ENCODE results near the gene ANKIB1.
"Not testable (repeated sequence)": the region's sequence is repeated elsewhere in the genome, so short reads cannot be mapped to it uniquely, and the experiment has no call there.

The ANKIB1 gene

GRCh38 chr7:92436612-92437445 lies 191.1 kb downstream of the ANKIB1 start:
- H3K27ac ChIP-seq: no peak overlapping the region
- no peak for DNase-seq (ENCODE audit: low read depth, low spot score)

GRCh38 chr7:92437956-92438491 lies 192.2 kb downstream of the ANKIB1 start:
- DNase-seq (ENCODE audit: low read depth, low spot score): no peak
- H3K27ac ChIP-seq: no peak overlapping the region

- DNase-seq (ENCODE audit: low read depth, low spot score); H3K27ac ChIP-seq: not testable (repeated sequence)
Observed at GRCh38 chr7:92442720-92443119, 196.9 kb downstream of the ANKIB1 start.

- no peak for DNase-seq (ENCODE audit: low read depth, low spot score)
- peak overlapping the region; percentile 87 for H3K27ac ChIP-seq
Observed at GRCh38 chr7:92446869-92447344, 201.1 kb downstream of the ANKIB1 start.

DNA sequence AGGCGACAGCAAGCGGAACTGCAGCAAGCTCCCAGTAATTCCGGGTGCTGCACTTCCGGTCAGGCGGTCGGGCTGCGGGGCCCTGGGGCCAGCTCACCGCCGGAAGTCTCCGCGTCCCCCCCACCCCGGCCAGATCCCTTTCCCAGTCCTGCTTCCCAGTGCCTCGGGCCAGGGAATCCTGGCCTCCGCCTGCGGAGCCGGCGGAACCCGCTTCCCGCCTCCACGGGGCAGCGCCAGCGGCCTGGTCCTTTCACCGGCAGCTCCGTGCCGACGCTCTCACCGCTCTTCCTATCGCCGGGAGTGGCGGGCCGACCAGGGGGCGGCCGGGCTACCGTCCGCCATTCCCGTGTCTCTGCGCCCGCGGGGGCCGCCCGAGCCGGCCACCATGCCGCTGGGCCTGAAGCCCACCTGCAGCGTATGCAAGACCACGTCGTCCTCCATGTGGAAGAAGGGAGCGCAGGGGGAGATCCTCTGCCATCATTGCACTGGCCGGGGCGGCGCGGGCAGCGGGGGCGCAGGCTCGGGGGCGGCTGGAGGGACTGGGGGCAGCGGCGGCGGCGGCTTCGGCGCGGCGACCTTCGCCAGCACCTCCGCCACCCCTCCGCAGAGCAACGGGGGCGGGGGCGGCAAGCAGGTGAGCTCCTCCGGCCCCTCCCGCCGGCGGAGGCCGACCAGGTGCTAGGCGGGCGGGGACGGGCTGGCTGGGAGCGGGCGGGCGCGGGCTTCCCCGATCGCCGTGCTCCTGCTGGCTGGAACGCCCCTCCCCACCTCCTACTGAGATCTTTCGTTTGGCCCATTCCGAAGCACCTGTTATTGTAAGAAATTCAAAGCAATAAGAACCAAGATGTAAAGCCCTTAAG lies 201.8 kb downstream of the ANKIB1 start, which contains the start of gene GATAD1:
Gene GATAD1, plus strand, starts transcription at position 138 of the 860 bp plus-strand sequence. Its CDS starts 248 bp downstream, at position 386.
- peak within 1 kb of the TSS; percentile 87 for H3K27ac ChIP-seq
- peak; percentile 57 for DNase-seq (ENCODE audit: low read depth, low spot score)

- peak overlapping the region; percentile 87 for H3K27ac ChIP-seq
- no peak for DNase-seq (ENCODE audit: low read depth, low spot score)
Observed at GRCh38 chr7:92448205-92448747, 202.5 kb downstream of the ANKIB1 start.
